ENCODE data around the gene BUD13.
A peak's percentile ranks its signal among the peaks of the same experiment; 100 is the strongest.
"Not testable (repeated sequence)": the region's sequence is repeated elsewhere in the genome, so short reads cannot be mapped to it uniquely, and the experiment has no call there.

Gene BUD13

GRCh38 chr11:116792144-116792868, 19.5 kb upstream of the BUD13 start:
- DNase-seq, result no peak

DNA sequence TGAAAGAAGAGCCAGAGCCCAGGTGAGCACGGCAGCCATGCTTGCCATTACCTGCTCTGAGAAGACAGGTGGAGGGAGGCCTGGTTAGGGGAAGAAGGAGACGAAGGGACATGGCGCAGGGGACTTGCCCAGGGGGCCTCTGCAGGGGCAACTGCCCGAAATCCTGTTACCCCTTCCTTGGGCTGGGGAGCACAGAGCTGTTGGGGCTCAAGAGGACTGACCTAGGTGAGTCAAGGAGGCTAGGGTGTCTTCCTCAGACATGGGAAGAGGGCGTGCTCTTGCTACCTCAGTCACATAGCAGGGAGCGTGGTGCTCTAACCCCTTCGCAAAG, 19.0 kb upstream of the BUD13 start, which contains the start of gene APOA5:
Gene APOA5, minus strand, starts transcription at position 67 of the 331 bp plus-strand sequence. Its CDS starts 19 bp downstream, at position 48.
- no peak for DNase-seq

DNA sequence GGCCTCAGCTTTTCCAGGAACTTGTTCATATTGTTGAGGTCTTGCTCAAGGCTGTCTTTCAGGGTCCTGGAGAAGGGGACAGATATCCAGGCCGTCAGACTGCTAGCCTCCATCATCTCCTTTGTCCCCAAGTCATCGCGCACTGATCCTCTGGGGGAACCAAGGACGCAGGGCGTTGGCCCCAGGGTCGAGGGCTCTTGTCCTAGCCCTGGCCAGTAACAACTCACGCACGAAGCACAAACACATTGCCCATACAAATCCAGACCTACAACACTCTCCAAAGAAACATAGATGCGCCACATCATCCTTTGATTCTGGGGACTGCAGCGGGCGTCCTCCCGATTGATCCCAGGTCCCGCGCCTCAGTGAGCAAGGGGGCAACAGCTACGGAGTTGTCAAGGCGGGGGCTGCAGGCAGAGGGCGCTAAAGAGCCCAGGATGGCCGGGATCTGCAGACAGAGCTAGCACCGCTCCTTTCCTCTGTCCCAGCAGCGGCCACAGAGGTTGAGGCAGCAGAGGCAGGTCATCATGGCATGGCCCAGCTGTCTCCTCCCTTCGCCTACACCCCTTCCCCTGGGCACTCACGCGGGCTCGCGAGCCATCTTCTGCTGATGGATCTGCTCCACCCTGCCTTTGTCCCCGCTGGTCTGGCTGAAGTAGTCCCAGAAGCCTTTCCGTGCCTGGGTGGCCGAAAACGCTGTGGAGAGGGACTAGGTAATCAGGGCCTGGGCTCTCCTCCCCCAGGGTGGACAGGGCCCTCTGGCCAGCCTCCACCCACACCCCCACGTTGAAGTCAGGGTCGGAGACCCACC, 18.4 kb upstream of the BUD13 start:
- peak; percentile 23 for DNase-seq

GRCh38 chr11:116790167-116791001, 17.6 kb upstream of the BUD13 start:
- DNase-seq, result no peak

DNA sequence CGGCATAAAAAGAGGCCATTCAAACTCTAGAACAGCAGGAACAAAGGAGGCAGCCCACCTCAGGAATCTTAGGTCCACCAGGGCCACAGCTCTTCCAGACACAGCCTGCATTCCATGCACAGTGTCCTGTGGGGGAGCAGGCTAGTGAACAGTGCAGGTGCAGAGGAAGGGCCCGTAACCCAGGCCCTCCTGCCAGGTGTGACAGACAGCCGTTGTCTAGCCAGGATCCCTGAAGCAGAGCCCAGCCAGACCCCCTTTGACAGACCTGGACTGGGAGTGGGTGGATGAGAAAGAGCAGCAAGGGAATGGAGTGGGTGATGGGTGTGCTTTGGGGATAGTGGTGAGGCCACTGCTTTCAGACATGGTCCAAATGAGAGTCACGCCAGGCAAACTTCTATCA, 16.2 kb upstream of the BUD13 start:
- no peak for DNase-seq

DNA sequence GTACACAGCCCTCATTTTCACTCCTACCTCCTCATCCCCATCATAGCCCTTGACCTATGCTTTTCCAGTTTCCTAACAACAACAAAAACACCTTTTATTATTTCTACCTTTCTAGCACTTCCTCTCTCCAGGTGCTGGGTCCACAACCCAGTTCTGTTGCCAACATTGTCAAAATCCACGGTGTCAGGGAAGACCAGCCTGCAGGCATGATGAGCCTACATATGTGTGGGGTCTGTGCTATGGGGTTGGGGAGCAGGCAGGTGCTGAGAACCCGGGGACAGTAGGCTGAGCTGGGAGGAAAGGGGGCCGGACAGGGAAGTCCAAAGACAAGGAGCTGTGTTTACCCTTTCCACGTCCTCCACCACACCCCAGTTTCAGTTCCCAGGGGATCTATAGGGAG, 15.7 kb upstream of the BUD13 start:
- no peak for DNase-seq

DNA sequence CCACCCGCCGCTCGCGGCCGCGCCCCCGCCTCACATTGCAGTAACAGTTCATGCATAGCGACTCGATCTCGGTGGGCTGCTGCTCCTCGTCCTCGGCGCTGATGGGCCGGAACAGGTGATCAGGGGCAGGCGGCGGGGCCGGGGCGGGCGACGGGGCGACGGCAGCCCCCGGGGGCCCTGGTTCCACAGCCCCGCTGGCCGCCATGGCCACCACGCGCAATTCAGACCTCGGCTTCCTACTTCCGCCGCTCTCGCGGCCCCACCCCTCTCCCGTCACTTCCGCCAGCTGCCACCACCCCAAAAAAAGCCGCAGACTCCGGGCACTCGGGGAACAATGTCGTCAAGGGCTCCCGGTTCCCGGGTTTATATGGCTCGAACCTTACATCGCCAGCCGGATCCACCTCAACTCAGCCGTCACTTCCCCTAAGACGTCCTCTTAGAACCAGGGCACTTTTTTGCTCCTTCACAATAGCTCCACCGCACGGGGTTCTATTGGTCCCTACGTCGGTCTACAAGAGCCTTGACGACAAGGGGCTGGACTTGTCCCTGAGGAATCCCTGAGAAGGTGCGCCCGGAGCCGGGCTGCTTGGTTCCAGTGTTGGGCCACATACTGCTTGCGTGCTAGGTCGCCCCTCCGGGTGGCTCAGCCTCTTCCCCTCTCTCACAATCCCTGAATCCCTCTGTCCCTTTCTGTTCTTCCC, 15.1 kb upstream of the BUD13 start, which contains the start of gene ZPR1:
Gene ZPR1, minus strand, starts transcription at position 238 of the 701 bp plus-strand sequence. Its CDS starts 33 bp downstream, at position 205.
- DNase-seq, result peak; percentile 75

GRCh38 chr11:116787436-116787785, 14.6 kb upstream of the BUD13 start:
- no peak for DNase-seq

DNA sequence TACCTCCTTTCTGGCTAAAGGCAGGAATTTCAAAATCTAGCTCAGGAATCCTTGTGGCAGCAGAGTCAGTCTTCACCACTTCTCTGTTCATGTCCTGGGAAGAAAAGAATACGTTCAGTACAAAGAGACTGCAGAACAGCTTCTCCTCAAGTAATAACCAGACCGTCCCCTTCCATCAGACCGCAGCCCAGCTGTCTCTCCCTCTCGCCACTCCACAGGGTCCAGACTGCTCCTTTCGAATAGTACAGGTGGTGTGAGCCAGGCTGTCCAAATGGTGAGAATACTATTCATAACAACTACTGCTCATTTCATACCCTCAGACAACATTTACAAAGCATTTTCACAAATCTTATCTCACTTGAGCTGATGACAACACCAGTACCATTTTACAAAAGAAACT, 14.2 kb upstream of the BUD13 start:
- no peak for DNase-seq

- no peak for DNase-seq
Observed at GRCh38 chr11:116786326-116786725, 13.5 kb upstream of the BUD13 start.

DNA sequence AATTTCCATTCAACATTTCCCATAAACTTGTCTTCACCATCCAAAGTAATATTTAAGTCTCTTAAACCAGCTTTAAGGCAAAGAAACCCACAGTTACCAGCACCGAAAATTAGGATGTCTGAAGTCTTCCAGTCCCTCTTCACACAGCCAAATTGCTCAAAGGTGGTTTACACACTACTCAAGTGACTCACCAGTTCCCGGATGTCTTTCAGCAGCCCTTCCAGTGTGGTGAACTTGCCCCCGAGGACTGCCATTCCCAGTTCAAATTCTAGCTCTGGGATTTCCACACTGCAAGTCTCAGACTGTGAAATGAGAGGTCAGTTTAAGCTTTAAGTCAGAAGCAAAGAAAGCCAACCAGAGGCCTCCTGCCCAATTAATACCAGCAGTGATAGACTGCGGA, 9.9 kb upstream of the BUD13 start:
- DNase-seq, result no peak

DNA sequence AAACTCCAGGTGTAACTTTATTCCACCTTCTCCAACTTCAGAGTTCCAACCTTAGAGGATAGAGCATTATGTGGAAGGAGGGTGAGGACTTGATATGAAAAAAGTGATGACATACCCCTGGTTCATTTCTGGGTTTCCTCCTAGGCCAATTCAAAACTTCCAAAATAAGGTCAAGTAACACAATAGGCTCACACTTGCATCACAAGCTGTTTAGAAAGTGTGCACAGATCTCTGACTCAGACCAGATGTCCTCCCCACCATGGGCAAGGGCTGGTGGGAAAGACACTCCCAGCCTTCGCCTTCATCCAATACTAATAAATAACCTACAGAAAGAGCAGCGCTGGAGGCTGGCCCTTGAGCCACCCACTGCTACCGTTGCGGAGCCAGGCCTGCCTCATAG, 5.8 kb upstream of the BUD13 start:
- no peak for DNase-seq

GRCh38 chr11:116777056-116777455, 4.3 kb upstream of the BUD13 start:
- no peak for DNase-seq

DNA sequence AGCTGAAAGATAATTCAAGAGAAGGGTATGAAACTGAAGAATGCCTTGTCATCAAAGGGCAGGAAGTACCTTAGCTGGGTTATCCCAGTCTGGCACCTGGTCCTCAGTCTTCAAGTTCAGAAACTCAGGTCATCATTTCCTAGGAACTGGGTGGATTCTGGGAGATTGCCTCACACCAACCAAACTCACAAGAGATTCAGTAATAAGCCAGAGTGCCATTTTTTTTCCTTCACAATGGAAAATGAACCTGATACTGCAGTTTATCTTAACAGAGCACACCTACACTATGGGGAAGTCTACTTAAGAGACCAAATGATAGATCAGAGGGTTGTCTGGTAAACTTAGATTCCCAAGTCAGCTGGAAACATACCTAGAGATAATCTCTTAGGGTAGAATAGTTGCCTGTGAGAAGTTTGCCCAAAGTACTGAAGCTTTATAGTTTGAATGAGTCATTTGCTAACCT, 3.8 kb upstream of the BUD13 start:
- no peak for DNase-seq

DNA sequence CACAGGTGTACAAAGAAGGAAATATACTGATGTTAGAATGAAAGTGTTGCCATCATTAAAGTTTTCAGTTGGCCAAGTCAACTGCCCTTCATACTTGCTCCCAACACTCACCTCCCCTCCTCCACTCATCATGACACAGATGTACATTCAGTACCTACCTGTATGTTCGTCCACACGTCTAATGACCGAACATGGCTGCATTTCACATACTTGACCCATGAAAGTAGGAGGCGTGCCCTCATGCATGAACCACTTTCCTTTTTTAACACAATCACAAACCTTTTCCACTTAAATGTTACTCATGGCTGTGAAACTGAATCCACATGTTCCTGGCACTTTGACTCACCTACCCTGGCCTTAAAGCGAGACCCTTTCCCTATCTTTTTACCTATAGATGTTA, 3.2 kb upstream of the BUD13 start:
- DNase-seq, result no peak

GRCh38 chr11:116774661-116775060, 1.9 kb upstream of the BUD13 start:
- no peak for DNase-seq

GRCh38 chr11:116773203-116774097, 663 bp upstream of the BUD13 start:
- DNase-seq, result no peak

DNA sequence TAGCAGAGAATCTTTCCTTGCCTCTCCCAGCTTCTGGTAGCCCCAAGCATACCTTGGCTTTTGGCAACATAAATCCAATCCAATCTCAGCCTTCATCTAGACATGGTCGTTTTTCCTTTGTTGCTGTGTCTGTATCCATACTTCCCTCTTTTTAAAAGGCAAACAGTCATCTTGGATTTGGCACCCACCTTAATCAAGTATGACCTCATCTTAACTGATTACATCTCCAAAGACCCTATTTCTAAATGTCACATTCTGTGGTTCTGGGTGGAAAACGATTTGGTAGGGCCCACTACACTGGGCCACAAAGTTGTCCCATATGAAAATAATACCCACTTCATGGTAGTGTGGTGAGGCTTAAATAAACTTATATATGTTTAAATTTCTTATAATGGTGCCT, 852 bp downstream of the BUD13 start:
- DNase-seq, result peak; percentile 9

DNA sequence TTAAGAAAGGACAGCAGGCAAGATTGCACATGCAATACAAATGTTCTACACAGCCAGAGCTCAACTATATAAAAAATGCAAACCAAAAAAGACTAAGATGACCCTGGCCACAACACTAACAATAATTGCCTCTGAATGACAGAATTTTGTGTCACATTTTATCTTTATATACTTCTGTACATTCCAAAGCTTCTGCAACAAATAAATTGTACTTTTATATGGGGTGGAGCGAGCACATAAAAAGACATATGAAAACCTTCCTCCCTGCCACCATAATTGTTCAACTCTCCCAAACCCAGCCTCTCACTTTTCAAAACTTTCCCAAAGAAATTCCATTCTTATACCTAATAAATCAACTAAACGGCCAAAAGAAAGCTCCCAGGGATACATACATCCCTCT, 10.7 kb downstream of the BUD13 start:
- no peak for DNase-seq

DNA sequence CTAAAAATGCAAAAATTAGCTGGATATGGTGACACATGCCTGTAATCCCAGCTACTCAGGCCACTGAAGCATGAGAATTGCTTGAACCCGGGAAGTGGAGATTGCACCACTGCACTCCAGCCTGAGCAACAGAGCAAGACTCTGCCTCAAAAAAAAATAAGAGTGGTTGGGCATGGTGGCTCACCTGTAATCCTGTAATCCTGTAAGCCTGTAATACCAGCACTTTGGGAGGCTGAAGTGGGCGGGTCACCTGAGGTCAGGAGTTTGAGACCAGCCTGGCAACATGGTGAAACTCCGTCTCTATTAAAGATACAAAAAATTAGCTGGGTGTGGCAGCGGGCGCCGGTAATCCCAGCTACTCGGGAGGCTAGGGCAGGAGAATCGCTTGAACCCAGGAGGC, 16.7 kb downstream of the BUD13 start:
- not testable (repeated sequence) for DNase-seq

- DNase-seq, result no peak
Observed at GRCh38 chr11:116750070-116750718, 22.6 kb downstream of the BUD13 start.
